Measurements from ENCODE around the gene THG1L. TPM values are rescaled to one million over a fixed set of nuclear protein-coding genes. Genes with fewer than 3 reads are reported as not detected.

Gene THG1L
- total and polyA plus RNA-seq, 2 of the 13 experiments (the other 11 are each of a cell fraction or from before 2014, with no cell fraction given) = 16.6 to 17.2 TPM

DNA sequence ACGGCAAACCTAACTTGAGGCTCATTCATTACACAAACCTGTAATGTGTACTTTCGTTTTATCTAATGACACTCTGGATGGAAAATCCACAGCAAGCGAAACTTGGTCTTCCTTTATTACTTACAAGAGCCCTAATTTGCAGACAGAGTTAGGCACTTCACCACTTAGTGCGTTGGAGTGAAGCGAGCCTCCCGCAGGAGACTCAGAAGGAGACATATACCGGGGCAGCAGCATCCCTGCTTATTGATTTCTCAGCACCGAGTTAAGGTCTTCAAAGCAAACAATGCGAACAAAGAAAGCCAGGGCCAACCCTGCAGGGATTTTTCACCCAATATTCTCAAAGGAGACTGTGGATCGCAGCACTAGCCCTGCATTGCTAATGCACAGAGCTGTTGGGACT is 40.9 kb downstream of the THG1L start:
- Histone ChIP-seq H3K9me3 (ENCODE audit: low read length) (no peaks in the 10 kb centered on the region), H2AFZ (ENCODE audit: low read length) (no peak overlapping the region), H3K36me3 (replicated peaks in 1 of 2; ENCODE audit: control insufficient read depth in 1 of 2, insufficient read depth in 2 of 2, low read length in 2 of 2) (no peaks in the 10 kb centered on the region), H3K4me1 (ENCODE audit: insufficient read depth, low read length) (no peaks in the 10 kb centered on the region), H3K79me2 (ENCODE audit: insufficient read depth, low read length) (no peaks in the 10 kb centered on the region), H3K27ac (ENCODE audit: extremely low read length, insufficient read depth, low read length) (no peak overlapping the region), H3K4me3 (replicated peaks in 1 of 3; ENCODE audit: insufficient read depth in 1 of 3, low read depth in 2 of 3, low read length in 3 of 3) (no peak overlapping the region), H3K27me3 (ENCODE audit: control insufficient read depth in 1 of 2, insufficient read depth in 2 of 2, low read length in 2 of 2) (peaks cover 0 to 7% of the 10 kb centered on the region in 2 experiments; a peak in 1 of 5 replicates), H3K4me2 (ENCODE audit: low read depth, low read length) (peak overlapping the region; percentile 29; the same call in 1 of the 2 replicates), H3K9ac (ENCODE audit: insufficient read depth, low read depth, low read length) (no peak overlapping the region), H4K20me1 (ENCODE audit: insufficient read depth, low read length) (no peaks in the 10 kb centered on the region)
- intact Hi-C loops (cut with micrococcal nuclease; ENCODE audit: unreplicated experiment) (no loop called here), in situ Hi-C loops (cut with HindIII; ENCODE audit: extremely low pct_ligation_motif_present, low pct_unique_long_range_greater_than_20kb) (no loop called here)
- no peak for ATAC-seq
- ChIA-PET CTCF (ENCODE audit: low intra/inter-chr PET ratio, low total read pairs) (no interaction called here), POLR2A (no interaction called here)
- FAIRE-seq = no peak
- 30% methylated on average over 10 of the region's 10 CpGs for WGBS (ENCODE audit: low lambda C conversion rate)
- BruUV-seq (replicated peaks) = no TSS peak
- no peak for DNase-seq (ENCODE audit: low spot score)
- TF ChIP-seq PRDM10 (CRISPR knock-in tag; IDR thresholded peaks at IDR 0.05; ENCODE audit: low read depth) = no peak
- no peak for TF ChIP-seq MYNN (CRISPR knock-in tag; IDR thresholded peaks at IDR 0.05; ENCODE audit: low read depth)
- no peak for TF ChIP-seq KDM5B (CRISPR knock-in tag; IDR thresholded peaks at IDR 0.05; ENCODE audit: borderline replicate concordance)
- TF ChIP-seq PRMT3 (CRISPR knock-in tag; IDR thresholded peaks at IDR 0.05; ENCODE audit: borderline replicate concordance, low read depth) = no peak
- TF ChIP-seq RBFOX2 (IDR thresholded peaks at IDR 0.05; ENCODE audit: low read depth, low read length) = no peak
- no peak for TF ChIP-seq ZNF331 (CRISPR knock-in tag; IDR thresholded peaks at IDR 0.05)
- no peak for TF ChIP-seq CREM (IDR thresholded peaks at IDR 0.05)
- TF ChIP-seq CREM (CRISPR knock-in tag; IDR thresholded peaks at IDR 0.05) = no peak
- no peak for TF ChIP-seq ZNF431 (CRISPR knock-in tag; IDR thresholded peaks at IDR 0.05; ENCODE audit: borderline replicate concordance, low read depth)
- no peak for TF ChIP-seq AHR (CRISPR knock-in tag; IDR thresholded peaks at IDR 0.05)
- TF ChIP-seq IRF2 (CRISPR knock-in tag; IDR thresholded peaks at IDR 0.05) = no peak
- TF ChIP-seq MEIS2 (CRISPR knock-in tag; IDR thresholded peaks at IDR 0.05) = no peak
- no peak for TF ChIP-seq HIVEP1 (CRISPR knock-in tag; IDR thresholded peaks at IDR 0.05)

Measured in HepG2 (cell line).